Kidney tubule cell (primary cell): ENCODE measurements around the gene NOX5.

Experiments
- DNase-seq: peaks from one replicate; pipeline ENCODE4 v3.0.0-alpha.2; 2018; ENCODE audit warnings: low spot score

The NOX5 gene

GRCh38 chr15:69082021-69082502 lies 67.6 kb downstream of the NOX5 start:
- DNase-seq, result no peak

GRCh38 chr15:69082554-69082953 lies 68.1 kb downstream of the NOX5 start:
- DNase-seq, result no peak

DNA sequence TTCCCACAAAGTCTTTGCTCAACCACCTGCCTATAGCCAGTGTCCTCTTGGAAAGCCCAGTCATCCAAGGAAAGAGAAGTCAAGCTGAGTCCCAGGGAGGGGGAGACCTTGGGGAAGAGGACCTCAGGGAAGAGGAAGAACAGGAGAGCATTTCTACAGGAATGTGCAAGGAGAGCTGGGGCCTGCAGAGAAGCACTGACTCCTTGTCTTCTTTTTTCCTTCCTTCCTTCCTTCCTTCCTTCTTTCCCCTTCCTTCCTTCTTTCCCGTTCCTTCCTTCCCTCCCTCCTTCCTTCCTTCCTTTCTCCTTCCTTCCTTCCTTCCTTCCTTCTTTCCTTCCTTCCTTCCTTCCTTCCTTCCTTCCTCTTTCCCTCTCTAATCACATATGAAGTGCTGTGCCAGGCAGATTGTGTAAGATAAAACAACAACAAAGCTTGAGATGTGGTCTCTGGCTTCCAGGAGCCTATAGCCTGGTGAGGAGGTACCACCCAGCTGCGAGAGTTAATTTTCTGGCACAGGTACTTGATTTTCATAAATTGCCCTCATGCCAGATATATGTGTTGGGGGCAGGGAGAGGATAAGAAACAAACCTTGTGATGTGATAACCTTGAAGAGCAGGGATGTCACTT lies 70.0 kb downstream of the NOX5 start:
- DNase-seq, result no peak

DNA sequence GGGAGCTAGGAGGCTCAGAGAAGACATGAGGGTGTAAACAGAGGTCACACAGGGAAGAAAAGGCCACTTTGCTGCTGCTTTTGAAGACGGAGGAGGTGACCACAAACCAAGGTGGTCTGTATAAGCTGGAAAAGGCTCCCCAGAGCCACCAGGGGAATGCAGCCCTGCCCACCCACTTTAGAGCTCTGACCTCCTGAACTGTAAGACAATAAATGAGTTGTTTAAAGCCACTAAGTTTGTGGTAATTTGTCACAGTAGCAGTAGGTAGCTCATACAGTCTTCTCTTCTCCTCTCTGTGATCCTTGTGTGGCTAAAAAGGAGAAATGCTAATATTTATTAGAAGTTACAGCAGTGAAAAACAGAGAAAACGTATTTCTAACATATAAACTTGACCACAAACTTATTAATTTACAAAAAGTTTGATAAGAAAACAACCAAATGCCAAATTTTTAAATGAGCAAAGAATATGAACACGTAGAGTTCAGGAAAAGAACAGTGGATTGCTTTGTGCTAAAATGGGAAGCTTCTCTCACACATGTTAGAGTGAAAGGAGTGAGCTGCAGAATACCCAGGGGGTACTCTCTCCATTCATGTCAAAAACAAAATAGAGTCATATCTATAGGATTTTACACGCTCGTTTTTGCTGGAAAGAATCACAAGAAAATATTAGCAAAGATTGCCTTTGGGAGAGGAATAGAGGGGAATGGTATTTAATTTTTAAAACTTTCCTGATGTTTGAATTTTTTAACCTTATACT lies 71.0 kb downstream of the NOX5 start:
- DNase-seq, result no peak

DNA sequence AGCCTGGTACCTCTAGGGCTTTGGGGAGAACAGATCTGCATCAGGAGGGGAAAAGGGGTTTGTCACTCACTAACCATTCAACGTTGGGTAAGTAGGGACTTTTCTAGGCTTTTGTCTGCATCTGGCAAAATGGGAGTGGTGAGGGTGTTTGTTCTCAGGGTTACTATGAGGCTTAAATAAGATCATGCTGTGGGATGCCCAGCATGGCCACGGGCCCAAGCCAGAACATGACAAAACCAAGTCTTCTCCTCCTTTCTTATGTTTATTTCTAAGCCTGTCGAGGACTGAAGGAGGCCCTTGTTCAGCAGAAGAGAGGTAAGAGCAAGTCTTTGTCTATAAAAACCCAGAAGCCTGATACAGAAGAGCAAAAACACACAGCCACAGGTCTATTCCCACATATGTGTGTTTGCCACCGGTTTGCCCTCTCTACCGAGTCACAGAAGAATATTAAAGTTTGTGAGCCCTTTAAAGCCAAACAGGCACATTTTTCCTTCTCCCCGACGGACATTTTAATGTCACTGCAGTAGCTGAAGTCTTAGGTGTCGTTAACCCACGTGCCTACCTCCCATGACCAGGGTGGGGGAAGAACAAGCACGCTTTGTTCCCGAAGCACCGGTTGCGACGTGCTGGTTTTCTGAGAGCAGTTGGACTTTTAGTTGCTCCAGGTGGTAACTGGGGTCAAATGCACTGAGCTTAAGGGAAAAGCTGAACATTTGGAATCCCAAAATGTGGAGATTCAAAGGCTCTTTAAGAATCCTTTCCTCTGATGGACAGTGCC lies 72.1 kb downstream of the NOX5 start:
- no peak for DNase-seq

DNA sequence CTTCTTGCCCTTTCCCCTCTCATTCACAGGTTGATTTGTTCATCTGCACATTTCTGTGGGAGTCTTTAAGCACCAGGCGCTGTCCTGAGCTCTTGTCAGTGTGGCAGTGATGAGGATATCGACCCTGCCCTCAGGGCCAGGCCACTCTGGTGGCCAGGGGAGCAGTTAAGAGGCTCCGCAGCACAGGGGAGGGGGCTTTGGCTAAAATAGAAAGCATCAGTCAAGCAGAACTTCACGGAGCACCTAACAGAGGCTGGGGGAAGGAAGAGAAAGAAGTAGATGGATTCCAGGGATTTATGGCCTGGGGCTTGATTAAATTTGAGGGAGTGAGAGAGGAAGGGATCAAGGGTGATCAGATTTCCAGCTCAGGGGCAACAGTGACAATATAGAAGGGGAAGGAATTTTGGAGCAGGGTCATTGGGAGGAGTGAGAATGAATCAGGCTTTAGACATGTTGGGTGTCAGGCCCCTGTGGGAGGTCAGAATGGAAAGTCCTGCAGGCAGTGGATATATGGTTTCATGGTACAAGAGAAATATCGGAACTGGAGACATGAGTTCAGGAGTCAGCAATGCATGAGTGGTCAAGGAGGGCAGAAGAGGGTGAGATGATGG lies 73.0 kb downstream of the NOX5 start:
- peak; percentile 35 for DNase-seq

- no peak for DNase-seq
Measured at GRCh38 chr15:69088300-69088965, 73.9 kb downstream of the NOX5 start.

DNA sequence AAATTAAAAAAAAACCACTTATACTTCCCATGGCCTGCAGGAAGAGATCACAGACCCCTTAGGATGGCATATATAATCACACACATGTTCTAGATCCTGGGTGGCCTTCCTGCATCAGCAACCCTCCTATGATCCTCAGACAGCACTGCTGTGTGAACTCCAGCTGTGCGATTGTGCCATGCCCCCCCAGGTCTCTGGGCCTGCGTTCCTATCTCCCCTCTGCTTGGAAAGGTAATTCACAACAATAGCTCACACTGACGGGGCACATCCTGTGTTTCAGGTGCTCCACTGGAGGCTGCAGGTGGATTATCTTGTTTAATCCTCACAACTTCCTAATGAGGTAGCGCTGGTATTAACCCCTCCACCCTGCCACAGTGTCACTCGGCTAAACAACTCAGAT lies 74.8 kb downstream of the NOX5 start:
- no peak for DNase-seq

DNA sequence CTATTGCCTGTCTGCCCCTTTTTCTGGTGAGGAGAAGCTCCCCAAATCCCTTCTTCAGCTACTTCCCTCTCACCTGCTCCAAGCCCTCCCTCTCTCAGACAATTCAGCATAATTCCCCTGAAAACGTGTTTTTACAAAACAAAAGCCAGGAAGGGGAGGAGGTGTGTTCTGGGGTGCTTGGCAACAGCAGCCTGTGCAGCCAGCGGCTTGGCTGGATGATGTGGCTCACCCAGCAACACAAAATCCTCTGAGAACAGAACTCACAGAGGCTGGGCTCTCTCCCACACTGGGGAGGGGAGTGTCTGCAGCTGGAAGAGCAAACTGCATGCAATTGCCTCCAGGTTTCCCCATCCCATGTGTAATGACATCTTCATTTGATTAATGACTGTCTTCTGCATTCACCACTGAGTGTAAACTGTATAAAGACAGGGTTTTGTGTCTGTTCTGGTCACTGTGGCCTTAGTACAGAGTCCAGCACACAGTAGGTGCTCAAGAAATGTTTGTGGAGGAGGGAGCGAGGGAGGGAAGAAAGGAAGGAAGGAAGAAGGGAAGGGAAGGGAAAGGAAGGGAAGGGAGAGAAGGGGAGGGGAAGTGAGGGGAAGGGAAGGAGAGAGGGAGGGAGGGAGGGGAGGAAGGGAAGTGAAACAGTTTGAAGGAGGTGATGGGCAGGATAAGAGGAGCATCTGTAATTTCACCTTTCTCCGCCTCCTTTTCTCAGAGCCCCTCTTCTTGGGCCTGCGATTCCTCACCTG lies 75.9 kb downstream of the NOX5 start:
- DNase-seq, result no peak

DNA sequence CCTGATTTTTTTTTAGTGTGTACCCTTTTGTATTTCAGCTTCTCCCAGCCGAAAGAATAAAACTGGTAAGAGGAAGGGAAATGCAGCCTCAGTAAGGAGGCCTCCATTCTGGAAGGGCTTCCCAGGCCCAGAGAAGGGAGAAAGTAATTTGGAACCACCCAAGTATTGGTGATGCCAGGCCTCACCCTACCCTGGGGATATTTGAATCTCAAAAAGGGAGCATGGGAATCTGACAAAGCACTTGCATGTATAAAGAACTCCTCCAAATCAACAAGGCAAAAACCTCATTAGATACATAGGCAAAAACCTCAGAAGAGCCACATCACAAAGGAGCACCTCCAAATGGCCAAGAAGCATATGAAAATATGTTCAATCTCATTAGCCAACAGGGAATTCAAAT lies 77.2 kb downstream of the NOX5 start:
- no peak for DNase-seq

DNA sequence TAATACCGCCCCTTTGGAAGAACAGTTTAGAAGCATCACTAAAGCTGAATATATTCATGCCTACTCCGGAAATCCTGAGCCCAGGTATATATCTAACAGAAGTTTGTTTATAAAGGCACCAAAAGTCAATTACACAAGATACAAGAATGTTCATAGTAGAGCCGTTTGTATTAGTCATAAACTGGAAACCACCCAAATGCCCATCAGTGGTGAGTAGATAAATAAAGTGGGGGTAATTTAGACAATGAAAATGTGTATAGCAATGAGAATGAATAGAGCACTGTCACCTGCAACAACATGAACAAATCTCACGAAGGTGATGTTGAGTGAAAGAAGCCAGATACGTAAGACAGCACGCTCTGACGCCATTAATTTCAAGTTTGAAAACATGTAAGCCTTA lies 77.7 kb downstream of the NOX5 start:
- DNase-seq, result peak; percentile 88

DNA sequence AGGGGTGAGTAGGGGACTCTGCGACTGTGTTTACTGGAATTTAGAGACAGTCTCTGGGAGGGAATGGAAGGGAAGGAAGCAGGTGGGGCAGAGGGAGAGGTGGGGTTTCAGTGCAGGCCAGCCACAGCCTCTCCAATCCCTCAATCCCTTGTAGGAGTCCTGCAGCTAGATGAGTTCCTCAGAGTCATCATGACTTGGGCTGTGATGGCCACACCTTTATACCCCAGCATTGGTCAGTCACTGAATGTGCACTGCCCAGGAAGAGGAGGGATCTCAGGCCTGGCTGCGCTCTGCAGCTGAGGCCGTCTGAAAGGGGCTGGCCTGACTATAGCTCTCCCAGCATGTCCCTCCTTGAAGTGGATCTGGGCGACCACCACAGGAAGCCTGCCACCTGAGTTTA lies 78.6 kb downstream of the NOX5 start:
- peak; percentile 23 for DNase-seq

DNA sequence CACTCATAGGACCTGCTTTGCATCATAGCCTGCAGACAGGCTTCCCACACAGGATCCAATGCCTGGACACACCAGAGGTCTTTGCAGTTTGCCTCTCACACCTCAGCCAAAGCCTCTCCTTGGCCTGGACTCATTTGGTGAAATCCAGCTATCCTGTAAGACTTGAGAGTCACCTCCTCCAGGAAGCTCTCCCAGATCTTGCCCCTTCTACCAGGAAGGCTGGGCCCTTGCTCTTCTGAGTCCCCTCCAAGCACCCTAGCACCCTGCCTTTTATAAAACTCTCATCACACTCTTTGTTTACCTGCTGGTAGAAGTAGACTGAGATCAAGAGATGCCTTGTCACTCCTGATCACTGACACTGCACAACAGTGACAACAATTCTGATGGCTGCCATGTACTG lies 79.1 kb downstream of the NOX5 start:
- DNase-seq, result no peak

DNA sequence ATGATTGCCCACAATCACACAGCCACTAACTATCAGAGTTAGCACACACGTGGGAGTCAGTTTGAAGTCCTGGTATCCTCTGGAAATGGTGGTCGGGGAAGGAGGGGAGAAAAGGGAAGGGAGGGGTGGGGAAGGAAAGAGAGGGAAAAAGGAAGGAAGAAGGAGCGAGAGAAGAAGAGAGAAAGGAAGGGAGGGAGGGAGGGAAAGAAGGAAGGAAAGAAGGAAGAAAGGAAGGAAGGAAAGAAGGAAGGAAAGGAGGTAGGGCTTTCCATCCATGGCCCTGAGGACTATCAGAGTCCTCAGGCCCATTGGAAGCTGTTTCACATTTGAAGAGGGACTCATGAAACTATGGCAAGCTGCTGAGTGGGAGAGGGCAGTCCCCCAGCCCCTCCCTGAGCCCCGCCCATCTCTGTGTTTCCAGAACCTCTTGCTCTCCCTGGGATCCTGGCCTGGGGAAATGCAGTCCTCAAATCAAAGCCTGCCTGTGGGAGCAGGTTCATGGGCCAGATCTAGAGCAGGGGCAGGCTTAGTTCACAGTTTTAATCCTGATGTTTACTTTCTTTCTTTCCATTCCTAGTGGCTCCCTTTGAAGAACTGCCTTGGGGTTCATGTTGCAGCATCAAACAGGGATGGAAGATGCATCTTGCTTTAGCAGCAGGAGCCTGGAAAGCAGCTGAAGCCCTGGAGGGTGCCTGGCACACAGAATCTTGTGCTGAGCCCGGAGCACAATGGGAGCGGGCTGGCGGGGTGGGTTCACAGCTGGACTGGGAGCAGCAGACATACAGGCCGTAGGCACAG lies 79.8 kb downstream of the NOX5 start:
- no peak for DNase-seq

GRCh38 chr15:69095274-69095673 lies 80.8 kb downstream of the NOX5 start:
- no peak for DNase-seq

DNA sequence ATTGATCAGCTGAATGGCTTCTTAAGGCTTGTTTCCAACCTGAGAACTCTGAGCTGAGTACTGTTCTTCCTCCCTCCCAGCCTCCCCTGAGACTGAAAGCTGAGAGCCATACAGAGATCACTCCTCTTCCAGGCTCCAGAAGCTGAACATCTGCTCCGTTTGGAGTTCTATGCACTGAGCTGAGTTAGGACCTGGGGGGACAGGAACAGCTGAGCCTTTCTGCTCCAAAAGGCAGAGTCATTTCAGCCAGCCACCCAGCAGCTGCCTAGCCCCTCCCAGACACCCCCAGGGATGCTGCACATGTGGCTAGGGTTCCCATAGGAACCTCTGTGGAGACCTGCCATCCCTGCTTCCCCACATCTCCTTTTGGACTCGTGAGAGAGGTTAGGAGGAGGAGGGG lies 81.7 kb downstream of the NOX5 start:
- no peak for DNase-seq

DNA sequence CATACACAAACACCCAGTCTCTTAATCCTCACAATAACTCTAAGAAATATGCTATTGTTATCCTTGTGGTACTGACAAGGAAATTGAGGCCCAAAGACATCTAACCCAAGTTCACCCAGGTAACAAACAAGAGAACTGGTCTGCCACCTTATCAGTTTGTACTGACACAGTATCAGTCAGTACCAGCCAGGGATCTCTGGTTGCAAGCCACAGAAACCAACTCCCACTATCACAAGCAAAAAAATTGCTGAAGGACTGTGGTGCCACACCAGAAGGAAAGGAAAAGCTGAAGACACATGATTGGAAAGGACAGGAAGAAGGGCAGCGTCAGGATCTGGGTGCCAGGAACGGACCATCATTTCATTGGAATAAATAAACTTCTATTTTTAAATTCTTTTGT lies 82.1 kb downstream of the NOX5 start:
- no peak for DNase-seq

DNA sequence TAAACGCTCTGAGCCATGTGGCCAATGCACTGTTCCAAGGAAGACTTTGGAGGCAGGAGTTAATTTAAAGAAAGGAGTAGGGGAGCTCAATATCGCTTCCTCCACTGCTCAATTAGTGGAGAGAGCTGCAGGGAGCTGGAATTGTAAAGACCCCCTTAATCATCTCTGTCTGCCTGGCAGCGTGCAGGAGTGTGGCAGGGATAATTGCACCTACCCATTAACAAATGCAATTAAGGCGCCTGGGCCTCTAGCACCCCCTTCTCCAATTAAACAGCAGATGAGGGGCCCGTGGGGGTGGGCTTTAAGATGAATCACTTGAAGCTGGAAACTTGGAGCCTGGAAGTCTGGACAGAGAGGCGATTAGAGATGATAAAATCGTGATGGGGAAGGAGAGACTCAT lies 84.3 kb downstream of the NOX5 start:
- DNase-seq, result no peak

GRCh38 chr15:69099941-69100340 lies 85.4 kb downstream of the NOX5 start:
- no peak for DNase-seq

DNA sequence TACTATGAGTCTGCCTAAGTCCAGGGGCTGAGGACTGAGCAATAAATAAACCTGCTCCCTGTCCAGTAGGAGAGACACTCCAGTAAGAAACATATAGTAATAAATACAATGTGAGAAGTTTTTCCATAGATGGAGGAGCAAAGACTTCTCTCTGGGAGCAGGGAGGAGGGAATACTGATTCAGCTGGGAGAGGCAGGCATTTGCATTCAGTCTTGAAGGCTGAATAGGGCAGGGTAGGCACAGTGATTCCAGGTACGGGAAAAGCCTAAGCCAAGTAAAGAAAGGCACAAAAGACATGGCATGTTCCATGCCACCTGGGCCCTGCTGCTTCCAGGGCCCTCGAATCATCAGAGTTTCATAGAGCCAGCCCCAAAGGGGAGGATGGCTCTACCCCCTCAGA lies 86.3 kb downstream of the NOX5 start:
- DNase-seq, result no peak
